ENCODE results near the gene IGBP1. TPM values are rescaled to one million over a fixed set of nuclear protein-coding genes. Genes with fewer than 3 reads are reported as not detected.

The IGBP1 gene
- total and polyA plus RNA-seq, 12 donors, result 15.8 to 57.8 (median 49.0) TPM

GRCh38 chrX:70128071-70128470, 5.2 kb upstream of the IGBP1 start:
- Histone ChIP-seq H3K36me3 (no peaks in the 10 kb centered on the region), H3K4me3 (no peak overlapping the region), H3K4me1 (peaks cover 0 to 8% (median 0%) of the 10 kb centered on the region in 9 donors), H3K27ac (no peak overlapping the region), H3K9me3 (no peaks in the 10 kb centered on the region), H3K27me3 (peaks cover 0 to 9% (median 0%) of the 10 kb centered on the region in 7 donors)
- ATAC-seq (no peak), DNase-seq (no peak)
- WGBS, 2 donors, result 68 to 75% methylated on average over 9 of the region's 9 CpGs
- intact Hi-C loops (cut with DNase I), result no loop called here
- TF ChIP-seq CTCF (IDR thresholded peaks at IDR 0.05), result no peak

- Histone ChIP-seq H3K36me3 (no peaks in the 10 kb centered on the region), H3K4me3 (no peak overlapping the region), H3K27me3 (peaks cover 0 to 9% (median 0%) of the 10 kb centered on the region in 7 donors), H3K27ac (no peak overlapping the region), H3K9me3 (no peaks in the 10 kb centered on the region), H3K4me1 (peaks cover 0 to 15% (median 0%) of the 10 kb centered on the region in 9 donors)
- no peak for DNase-seq
- no peak for ATAC-seq
- 34 to 58% methylated on average over 1 of the region's 1 CpG for WGBS, 2 donors
- intact Hi-C loops (cut with DNase I), result no loop called here
- TF ChIP-seq CTCF (IDR thresholded peaks at IDR 0.05), result no peak
Measured at GRCh38 chrX:70129816-70130215, 3.4 kb upstream of the IGBP1 start.

GRCh38 chrX:70132224-70132623, 1.0 kb upstream of the IGBP1 start:
- 52 to 56% methylated on average over 4 of the region's 4 CpGs for WGBS, 2 donors
- no peak for ATAC-seq
- DNase-seq, result no peak

GRCh38 chrX:70132877-70133302, 357 bp upstream of the IGBP1 start:
- ATAC-seq (peak in 5 of 8 donors; percentile 8 to 33 (median 20)), DNase-seq (no peak)
- 0% methylated on average over 8 of the region's 8 CpGs for WGBS, 2 donors

More at GRCh38 chrX:70132224-70132623, 1.0 kb upstream of the IGBP1 start:
- H3K9me3 ChIP-seq, result no peaks in the 10 kb centered on the region
- peak overlapping the region in 4 of 10 donors; percentile 19 to 91 (median 83) for H3K27ac ChIP-seq
- peaks cover 0 to 23% (median 0%) of the 10 kb centered on the region in 9 donors for H3K4me1 ChIP-seq
- peaks cover 0 to 4% (median 0%) of the 10 kb centered on the region in 7 donors for H3K27me3 ChIP-seq
- intact Hi-C loops (cut with DNase I), result no loop called here
- TF ChIP-seq CTCF (IDR thresholded peaks at IDR 0.05), result peak in 1 of 9 donors; percentile 10
- H3K36me3 ChIP-seq, result peaks cover 0 to 15% (median 0%) of the 10 kb centered on the region in 9 donors
- H3K4me3 ChIP-seq, result peak overlapping the region in 5 of 10 donors; percentile 68 to 91 (median 81)

More at GRCh38 chrX:70132877-70133302, 357 bp upstream of the IGBP1 start:
- Histone ChIP-seq H3K4me1 (peaks cover 0 to 23% (median 0%) of the 10 kb centered on the region in 9 donors), H3K27ac (peak overlapping the region in 9 of 10 donors; percentile 70 to 91 (median 86)), H3K36me3 (peaks cover 0 to 19% (median 0%) of the 10 kb centered on the region in 9 donors), H3K27me3 (peaks cover 0 to 4% (median 0%) of the 10 kb centered on the region in 7 donors), H3K4me3 (peak overlapping the region; percentile 56 to 91 (median 80)), H3K9me3 (no peaks in the 10 kb centered on the region)
- TF ChIP-seq CTCF (IDR thresholded peaks at IDR 0.05), result no peak
- intact Hi-C loops (cut with DNase I), result no loop called here

Measured in heart right ventricle (tissue), 16 donors.